ENCODE data around the gene PITHD1.

The PITHD1 gene

DNA sequence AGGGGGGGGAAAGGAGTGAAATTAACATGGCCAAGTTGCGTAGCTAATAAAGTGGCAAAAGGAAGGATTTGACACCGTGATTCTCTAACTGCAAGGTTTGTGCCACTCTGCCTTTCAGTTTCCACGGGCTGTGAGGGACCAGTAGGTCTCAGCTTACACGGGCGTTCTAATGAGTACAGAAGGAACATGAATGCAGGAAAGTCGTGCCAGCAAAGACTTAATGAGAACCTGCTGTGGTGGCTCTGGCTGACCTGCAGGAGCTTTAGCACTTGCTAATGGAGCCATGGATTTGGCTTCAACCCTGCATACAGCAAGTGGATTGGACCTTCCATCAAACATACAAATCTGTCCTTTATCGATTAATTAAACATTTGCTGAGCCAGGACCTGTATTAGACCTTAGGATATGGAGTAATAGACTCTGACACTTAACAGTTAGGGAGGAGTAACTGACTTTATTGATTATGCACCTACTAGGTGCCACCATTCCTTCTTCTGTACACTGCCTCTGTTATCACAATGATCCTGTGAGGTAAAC lies 15.1 kb upstream of the PITHD1 start:
- no peaks in the 10 kb centered on the region for H4K20me1 ChIP-seq (ENCODE audit: insufficient read depth, low read length, poor library complexity, severe bottlenecking)
- no peak overlapping the region for H3K4me2 ChIP-seq (ENCODE audit: low read depth, low read length, poor library complexity, severe bottlenecking)
- peaks cover 34% of the 10 kb centered on the region; the same call in 1 of the 2 replicates for H3K36me3 ChIP-seq (ENCODE audit: insufficient read depth, low read length)

DNA sequence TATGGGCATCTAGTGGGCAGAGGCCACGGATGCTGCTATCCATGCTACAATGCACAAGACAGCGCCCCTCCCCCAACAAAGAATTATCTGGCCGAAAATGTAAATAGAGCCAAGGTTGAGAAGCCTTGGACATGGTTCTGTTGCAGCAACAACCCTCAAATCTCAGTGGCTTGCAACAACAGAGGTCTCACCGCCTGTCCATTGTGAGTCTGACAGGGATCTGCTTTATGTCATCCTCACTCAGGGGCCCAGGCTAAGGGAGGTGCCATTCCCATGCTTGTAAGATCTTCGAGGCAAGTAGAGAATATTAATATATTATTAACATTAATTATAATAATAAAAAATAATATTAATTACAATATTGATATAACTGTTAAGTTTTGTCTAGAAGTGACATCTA lies 9.5 kb upstream of the PITHD1 start:
- Histone ChIP-seq H2AFZ (ENCODE audit: low read length) (no peak overlapping the region), H3K4me1 (ENCODE audit: insufficient read depth, low read length, poor library complexity, severe bottlenecking) (no peaks in the 10 kb centered on the region), H3K27me3 (ENCODE audit: insufficient read depth, low read length, poor library complexity, severe bottlenecking) (no peaks in the 10 kb centered on the region), H3K9me2 (replicated peaks; ENCODE audit: low read depth, low read length) (no peaks in the 10 kb centered on the region), H3K9ac (ENCODE audit: low read depth, low read length, poor library complexity, severe bottlenecking) (no peak overlapping the region), H3K9me3 (ENCODE audit: insufficient read depth, low read depth, low read length) (no peaks in the 10 kb centered on the region), H3K36me3 (ENCODE audit: insufficient read depth, low read length) (no peaks in the 10 kb centered on the region), H3F3A (ENCODE audit: low read depth) (no peaks in the 10 kb centered on the region), H3K4me3 (ENCODE audit: low read length, poor library complexity, severe bottlenecking) (no peak overlapping the region), H4K20me1 (ENCODE audit: insufficient read depth, low read length, poor library complexity, severe bottlenecking) (no peaks in the 10 kb centered on the region), H3K79me2 (ENCODE audit: insufficient read depth, low read length) (no peaks in the 10 kb centered on the region), H3K4me2 (ENCODE audit: low read depth, low read length, poor library complexity, severe bottlenecking) (no peak overlapping the region)
- no peak for TF ChIP-seq EZH2phosphoT487 (IDR thresholded peaks at IDR 0.05; ENCODE audit: borderline replicate concordance)
- TF ChIP-seq, protein P1, sequence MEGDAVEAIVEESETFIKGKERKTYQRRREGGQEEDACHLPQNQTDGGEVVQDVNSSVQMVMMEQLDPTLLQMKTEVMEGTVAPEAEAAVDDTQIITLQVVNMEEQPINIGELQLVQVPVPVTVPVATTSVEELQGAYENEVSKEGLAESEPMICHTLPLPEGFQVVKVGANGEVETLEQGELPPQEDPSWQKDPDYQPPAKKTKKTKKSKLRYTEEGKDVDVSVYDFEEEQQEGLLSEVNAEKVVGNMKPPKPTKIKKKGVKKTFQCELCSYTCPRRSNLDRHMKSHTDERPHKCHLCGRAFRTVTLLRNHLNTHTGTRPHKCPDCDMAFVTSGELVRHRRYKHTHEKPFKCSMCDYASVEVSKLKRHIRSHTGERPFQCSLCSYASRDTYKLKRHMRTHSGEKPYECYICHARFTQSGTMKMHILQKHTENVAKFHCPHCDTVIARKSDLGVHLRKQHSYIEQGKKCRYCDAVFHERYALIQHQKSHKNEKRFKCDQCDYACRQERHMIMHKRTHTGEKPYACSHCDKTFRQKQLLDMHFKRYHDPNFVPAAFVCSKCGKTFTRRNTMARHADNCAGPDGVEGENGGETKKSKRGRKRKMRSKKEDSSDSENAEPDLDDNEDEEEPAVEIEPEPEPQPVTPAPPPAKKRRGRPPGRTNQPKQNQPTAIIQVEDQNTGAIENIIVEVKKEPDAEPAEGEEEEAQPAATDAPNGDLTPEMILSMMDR (conservative IDR thresholded peaks at IDR 0.05; ENCODE audit: low read length): no peak

More for the DNA sequence above, 15.1 kb upstream of the PITHD1 start:
- H3F3A ChIP-seq (ENCODE audit: low read depth): no peaks in the 10 kb centered on the region; the same call in 1 of the 2 replicates
- H3K27me3 ChIP-seq (ENCODE audit: insufficient read depth, low read length, poor library complexity, severe bottlenecking): no peaks in the 10 kb centered on the region
- H3K4me1 ChIP-seq (ENCODE audit: insufficient read depth, low read length, poor library complexity, severe bottlenecking): no peaks in the 10 kb centered on the region
- TF ChIP-seq, protein P1 (conservative IDR thresholded peaks at IDR 0.05; ENCODE audit: low read length): no peak
- TF ChIP-seq EZH2phosphoT487 (IDR thresholded peaks at IDR 0.05; ENCODE audit: borderline replicate concordance): no peak
- H3K9ac ChIP-seq (ENCODE audit: low read depth, low read length, poor library complexity, severe bottlenecking): no peak overlapping the region
- H3K9me2 ChIP-seq (replicated peaks; ENCODE audit: low read depth, low read length): no peaks in the 10 kb centered on the region
- H3K9me3 ChIP-seq (ENCODE audit: insufficient read depth, low read depth, low read length): no peaks in the 10 kb centered on the region
- 0 out of 2 replicates have a peak, but pooled peaks cover 4% of the 10 kb centered on the region for H3K79me2 ChIP-seq (ENCODE audit: insufficient read depth, low read length)
- H3K4me3 ChIP-seq (ENCODE audit: low read length, poor library complexity, severe bottlenecking): no peak overlapping the region
- no peak overlapping the region for H2AFZ ChIP-seq (ENCODE audit: low read length)

DNA sequence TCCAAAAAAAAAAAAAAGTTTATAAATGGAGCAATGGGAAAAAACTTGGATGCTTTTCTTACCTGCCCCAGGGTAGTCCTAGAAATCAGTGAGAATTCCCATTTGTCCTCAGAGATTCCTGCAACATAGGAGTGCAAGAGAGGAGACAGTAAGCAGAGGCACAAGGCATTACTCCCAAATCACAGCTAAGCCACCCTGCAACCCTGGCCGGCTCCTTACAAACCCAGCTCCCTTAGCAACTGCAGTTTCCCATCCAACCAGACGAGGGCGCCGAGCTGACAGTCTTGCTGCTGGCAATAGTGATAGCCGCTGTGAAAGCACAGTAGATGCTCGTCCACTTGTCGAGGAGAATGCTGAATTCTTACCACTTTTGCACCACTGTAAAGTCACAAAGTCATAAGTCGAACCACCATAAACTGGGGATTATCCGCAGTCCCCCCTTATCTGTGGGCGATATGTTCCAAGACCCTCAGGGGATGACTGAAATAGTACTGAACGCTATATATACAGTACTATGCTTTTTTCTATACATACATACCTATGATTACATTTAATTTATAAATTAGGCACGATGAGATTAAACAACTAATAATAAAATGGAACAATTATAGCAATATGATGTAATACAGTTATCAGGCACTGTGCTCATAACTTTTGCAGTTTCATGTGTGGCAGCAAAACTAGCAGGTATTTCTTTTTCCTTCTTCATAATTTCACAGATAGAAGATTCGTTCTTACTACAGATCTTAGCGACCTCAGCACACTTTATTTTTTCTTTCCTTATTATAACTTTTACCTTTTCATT lies 6.0 kb upstream of the PITHD1 start:
- H2AFZ ChIP-seq (ENCODE audit: low read length): 0 out of 2 replicates have a peak overlapping the region, but pooled peaks have one; percentile 44

More for the DNA sequence above, 6.0 kb upstream of the PITHD1 start:
- H3K27me3 ChIP-seq (ENCODE audit: insufficient read depth, low read length, poor library complexity, severe bottlenecking): no peaks in the 10 kb centered on the region
- no peaks in the 10 kb centered on the region for H3K36me3 ChIP-seq (ENCODE audit: insufficient read depth, low read length)
- peaks cover 3% of the 10 kb centered on the region; the same call in 1 of the 2 replicates for H3K79me2 ChIP-seq (ENCODE audit: insufficient read depth, low read length)
- no peak for TF ChIP-seq EZH2phosphoT487 (IDR thresholded peaks at IDR 0.05; ENCODE audit: borderline replicate concordance)
- TF ChIP-seq, protein P1 (conservative IDR thresholded peaks at IDR 0.05; ENCODE audit: low read length): peak; percentile 94
- peak overlapping the region; percentile 25 for H3K9ac ChIP-seq (ENCODE audit: low read depth, low read length, poor library complexity, severe bottlenecking)
- H3F3A ChIP-seq (ENCODE audit: low read depth): no peaks in the 10 kb centered on the region
- peak overlapping the region; percentile 16 for H3K4me3 ChIP-seq (ENCODE audit: low read length, poor library complexity, severe bottlenecking)
- no peaks in the 10 kb centered on the region for H4K20me1 ChIP-seq (ENCODE audit: insufficient read depth, low read length, poor library complexity, severe bottlenecking)
- H3K9me3 ChIP-seq (ENCODE audit: insufficient read depth, low read depth, low read length): no peaks in the 10 kb centered on the region
- no peaks in the 10 kb centered on the region for H3K4me1 ChIP-seq (ENCODE audit: insufficient read depth, low read length, poor library complexity, severe bottlenecking)
- no peaks in the 10 kb centered on the region for H3K9me2 ChIP-seq (replicated peaks; ENCODE audit: low read depth, low read length)
- no peak overlapping the region for H3K4me2 ChIP-seq (ENCODE audit: low read depth, low read length, poor library complexity, severe bottlenecking)
